A673 (cell line): ENCODE measurements around the gene C12orf57. TPM values are rescaled to one million over a fixed set of nuclear protein-coding genes. Genes with fewer than 3 reads are reported as not detected.

Experiments
- BruUV-seq: library from RNA; stranded (reverse); fragments of 400-500 nt; replicated peaks from 2 replicates; lab custom pipeline; 2021; lab: Mats Ljungman, UMichigan
- CTCF ChIA-PET: fragments of 300-600 bp; sonication (Branson Sonifier 250); formaldehyde crosslinking; loops from one replicate; lab custom pipeline; 2022; ENCODE audit warnings: antibody characterized with exemption; lab: Charles Lee
- POLR2A ChIA-PET: fragments of 300-600 bp; sonication (Branson Sonifier 250); formaldehyde crosslinking; loops from one replicate; lab custom pipeline; 2022; ENCODE audit warnings: antibody characterized with exemption; ENCODE audit not compliant: low non-redundant PET; lab: Charles Lee
- DNase-seq: peaks from one replicate; pipeline ENCODE4 v3.0.0-alpha.2; 2015; ENCODE audit warnings: low spot score
- H3K27ac ChIP-seq: fragments of 200-600 bp; sonication (generic); 2 replicates; pipeline ENCODE4 v1.5.1; 2016; ENCODE audit warnings: mixed run types, low read depth, mild to moderate bottlenecking, mixed read lengths, antibody characterized with exemption, low read length; ENCODE audit not compliant: poor library complexity, severe bottlenecking
- H3K27me3 ChIP-seq: fragments of 200-600 bp; sonication (generic); replicated peaks from 2 replicates; pipeline ENCODE4 v1.6.1; 2017; ENCODE audit warnings: mixed run types, low read depth, mild to moderate bottlenecking, mixed read lengths, antibody characterized with exemption, low read length; ENCODE audit not compliant: insufficient read depth, poor library complexity
- H3K36me3 ChIP-seq: fragments of 200-600 bp; sonication (generic); 2 replicates; pipeline ENCODE4 v1.6.1; 2016; ENCODE audit warnings: mixed run types, mild to moderate bottlenecking, mixed read lengths, antibody characterized with exemption, low read length; ENCODE audit not compliant: insufficient read depth, poor library complexity, severe bottlenecking
- H3K4me1 ChIP-seq: fragments of 200-600 bp; sonication (generic); 2 replicates; pipeline ENCODE4 v1.6.1; 2017; ENCODE audit warnings: mixed run types, mild to moderate bottlenecking, mixed read lengths, antibody characterized with exemption, low read length; ENCODE audit not compliant: insufficient read depth, poor library complexity, severe bottlenecking
- H3K4me3 ChIP-seq: fragments of 200-600 bp; sonication (generic); 2 replicates; pipeline ENCODE4 v1.5.1; 2016; ENCODE audit warnings: low read depth, mixed run types, mild to moderate bottlenecking, mixed read lengths, low read length; ENCODE audit not compliant: poor library complexity, severe bottlenecking
- H3K9me3 ChIP-seq: fragments of 200-600 bp; sonication (generic); 2 replicates; pipeline ENCODE4 v1.6.1; 2016; ENCODE audit warnings: mixed run types, low read depth, mild to moderate bottlenecking, mixed read lengths, antibody characterized with exemption, low read length; ENCODE audit not compliant: poor library complexity, severe bottlenecking
- EZH2 ChIP-seq: fragments of 200-600 bp; sonication (generic); IDR thresholded peaks from 2 replicates; pipeline ENCODE4 v1.6.1; 2017; ENCODE audit warnings: borderline replicate concordance, low read depth, mild to moderate bottlenecking, mixed read lengths, antibody characterized with exemption, low read length; ENCODE audit not compliant: poor library complexity, severe bottlenecking
- intact Hi-C: fragments of 100-400 bp; cut with micrococcal nuclease; formaldehyde crosslinking; loops from one replicate; pipeline ENCODE4 v1.10.0; 2022; ENCODE audit not compliant: unreplicated experiment
- microRNA-seq: library from miRNA; unstranded; fragments of <30 nt; microRNA quantifications from one replicate; pipeline ENCODE4 v1.2.0, GENCODE V29; 2021
- total RNA-seq: library from RNA; stranded (reverse); gene quantifications from 2 replicates; pipeline ENCODE4 v1.2.3, GENCODE V29; 2021
- TF ChIP-seq, protein P1 (sequence below): fragments of 300-800, 200-600 bp; sonication (generic); conservative IDR thresholded peaks from 2 replicates; pipeline ENCODE4 v1.5.1; 2017; ENCODE audit warnings: low read depth, mild to moderate bottlenecking, antibody characterized with exemption, low read length, moderate library complexity, mixed read lengths

C12orf57 gene
- total RNA-seq, 1 experiment from 2014 or later = 260 TPM

DNA sequence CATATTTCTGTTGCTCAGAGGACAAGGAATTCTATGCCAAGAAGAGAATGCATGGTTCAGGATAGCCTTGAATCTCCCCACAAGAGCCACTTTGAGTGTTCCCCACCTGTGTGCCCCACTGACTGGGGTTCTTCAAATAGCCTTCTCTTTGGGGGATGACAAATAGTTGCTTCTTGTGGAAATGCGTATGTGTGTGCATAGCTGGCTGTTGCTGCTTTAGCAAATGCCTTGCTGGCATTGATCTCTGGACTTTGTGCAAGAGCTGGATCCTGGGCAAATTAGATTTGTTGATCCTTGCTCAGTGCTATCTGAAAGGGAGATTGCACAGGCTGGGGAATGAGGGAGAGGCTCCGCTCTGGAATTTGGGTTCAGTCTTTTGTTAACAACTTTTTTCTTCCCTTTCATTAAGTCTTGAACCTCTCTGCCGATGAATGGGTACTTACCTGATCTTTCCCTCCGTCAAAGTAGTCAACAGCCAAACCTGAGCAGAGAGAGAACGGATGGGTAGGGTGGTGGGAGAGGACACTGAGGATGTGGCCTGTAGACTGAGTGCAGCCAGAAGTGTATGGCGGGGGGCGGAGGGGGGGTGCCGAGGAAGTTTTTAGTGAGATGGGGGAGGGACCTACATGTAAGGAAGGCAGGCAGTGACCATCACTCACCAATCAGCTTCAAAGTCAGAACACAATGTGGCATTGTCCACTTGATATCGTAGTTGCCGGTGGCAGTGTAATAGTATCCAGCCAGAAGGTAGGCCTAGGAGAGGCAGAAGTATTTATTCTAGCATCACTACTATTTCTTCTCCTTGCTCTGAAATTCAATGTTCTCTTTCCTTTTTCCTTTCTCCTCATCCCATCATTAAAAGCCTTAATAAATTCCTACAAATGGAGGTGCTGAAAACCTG is 37.6 kb downstream of the C12orf57 start:
- H3K9me3 ChIP-seq = no peaks in the 10 kb centered on the region
- peaks cover 64% of the 10 kb centered on the region for H3K36me3 ChIP-seq
- H3K27me3 ChIP-seq = no peaks in the 10 kb centered on the region
- intact Hi-C loops = no loop called here
- H3K27ac ChIP-seq = no peak overlapping the region
- ChIA-PET CTCF (no interaction called here), POLR2A (no interaction called here)
- TF ChIP-seq, protein P1, sequence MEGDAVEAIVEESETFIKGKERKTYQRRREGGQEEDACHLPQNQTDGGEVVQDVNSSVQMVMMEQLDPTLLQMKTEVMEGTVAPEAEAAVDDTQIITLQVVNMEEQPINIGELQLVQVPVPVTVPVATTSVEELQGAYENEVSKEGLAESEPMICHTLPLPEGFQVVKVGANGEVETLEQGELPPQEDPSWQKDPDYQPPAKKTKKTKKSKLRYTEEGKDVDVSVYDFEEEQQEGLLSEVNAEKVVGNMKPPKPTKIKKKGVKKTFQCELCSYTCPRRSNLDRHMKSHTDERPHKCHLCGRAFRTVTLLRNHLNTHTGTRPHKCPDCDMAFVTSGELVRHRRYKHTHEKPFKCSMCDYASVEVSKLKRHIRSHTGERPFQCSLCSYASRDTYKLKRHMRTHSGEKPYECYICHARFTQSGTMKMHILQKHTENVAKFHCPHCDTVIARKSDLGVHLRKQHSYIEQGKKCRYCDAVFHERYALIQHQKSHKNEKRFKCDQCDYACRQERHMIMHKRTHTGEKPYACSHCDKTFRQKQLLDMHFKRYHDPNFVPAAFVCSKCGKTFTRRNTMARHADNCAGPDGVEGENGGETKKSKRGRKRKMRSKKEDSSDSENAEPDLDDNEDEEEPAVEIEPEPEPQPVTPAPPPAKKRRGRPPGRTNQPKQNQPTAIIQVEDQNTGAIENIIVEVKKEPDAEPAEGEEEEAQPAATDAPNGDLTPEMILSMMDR = no peak
- TF ChIP-seq EZH2 = no peak
- H3K4me3 ChIP-seq = no peak overlapping the region
- H3K4me1 ChIP-seq = no peaks in the 10 kb centered on the region
- DNase-seq = no peak
- BruUV-seq = no TSS peak

DNA sequence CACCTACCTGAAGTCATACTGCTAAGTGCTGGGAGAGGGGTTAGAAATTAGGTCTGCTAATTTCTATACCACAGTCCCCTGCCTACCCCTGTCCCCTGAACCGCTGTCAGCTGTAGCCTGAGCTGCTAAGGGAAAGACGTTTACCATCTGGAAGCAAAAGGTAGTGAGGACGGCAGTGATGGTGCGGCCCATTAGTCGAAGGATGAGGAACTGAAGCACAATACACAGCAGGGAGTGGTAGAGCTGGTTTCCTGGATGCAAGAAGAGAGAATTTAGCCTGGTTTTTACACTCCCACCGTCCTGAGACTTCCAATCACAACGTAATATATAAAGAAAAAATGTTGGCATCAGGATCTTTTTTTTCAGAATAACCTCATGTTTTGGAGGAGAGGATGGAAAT is 38.7 kb downstream of the C12orf57 start:
- POLR2A ChIA-PET = no interaction called here
- H3K4me3 ChIP-seq = no peak overlapping the region
- DNase-seq = no peak
- no peak overlapping the region for H3K27ac ChIP-seq
- intact Hi-C loops = no loop called here
- TF ChIP-seq EZH2 = no peak
- TF ChIP-seq, protein P1 = no peak
- no peaks in the 10 kb centered on the region for H3K4me1 ChIP-seq
- CTCF ChIA-PET = no interaction called here
- H3K27me3 ChIP-seq = no peaks in the 10 kb centered on the region
- BruUV-seq = no TSS peak
- no peaks in the 10 kb centered on the region for H3K9me3 ChIP-seq
- peaks cover 52% of the 10 kb centered on the region for H3K36me3 ChIP-seq

DNA sequence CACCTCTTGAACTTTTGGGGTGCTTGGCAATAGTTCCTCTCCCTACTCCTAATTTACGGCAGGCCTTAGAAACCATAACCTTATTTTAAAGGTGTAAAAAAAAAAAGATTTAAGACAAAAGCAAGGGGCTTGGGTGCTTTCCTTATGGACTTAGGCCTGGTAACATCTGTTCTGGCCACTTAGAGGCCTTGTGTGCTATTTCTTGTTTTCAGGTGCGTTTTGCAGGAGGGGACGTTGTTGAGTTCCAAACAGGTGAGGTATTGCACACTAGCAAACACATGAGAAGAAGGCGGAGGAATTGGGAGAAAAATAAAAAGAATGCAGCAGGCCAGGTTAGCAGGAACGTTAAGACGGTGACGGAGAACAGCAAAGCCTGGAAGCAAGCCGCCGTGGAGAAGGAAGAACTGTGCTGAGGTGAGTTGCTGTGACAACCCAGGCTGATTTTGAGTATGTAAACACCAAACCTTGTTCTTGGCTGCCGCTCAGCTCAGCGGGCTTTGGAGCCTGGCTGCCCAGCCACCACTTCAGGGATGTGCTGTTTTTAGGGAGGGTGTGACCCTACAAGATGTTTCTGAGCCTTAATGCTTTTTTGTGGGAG is 44.2 kb downstream of the C12orf57 start:
- TF ChIP-seq, protein P1 = no peak
- no peak for TF ChIP-seq EZH2
- no peak overlapping the region for H3K27ac ChIP-seq
- H3K36me3 ChIP-seq = peaks cover 16% of the 10 kb centered on the region
- H3K27me3 ChIP-seq = no peaks in the 10 kb centered on the region
- H3K4me1 ChIP-seq = no peaks in the 10 kb centered on the region
- CTCF ChIA-PET = no interaction called here
- no TSS peak for BruUV-seq
- no peaks in the 10 kb centered on the region for H3K9me3 ChIP-seq
- intact Hi-C loops = no loop called here
- POLR2A ChIA-PET = no interaction called here
- no peak for DNase-seq
- H3K4me3 ChIP-seq = no peak overlapping the region

Small RNA genes lying within 50 kb of the gene (microRNA-seq; reads per million reads assigned to microRNA genes)
- gene MIR141 = 132 reads per million, percentile 67 among the genes with 10 or more reads in this experiment
- 2,245 reads per million, percentile 88 among the genes with 10 or more reads in this experiment for gene MIR200C

Other genes starting within 250 kb of the C12orf57 start
- 0.80 and 1.7 TPM in 2 replicates for gene PIANP, start 243.2 kb upstream of the C12orf57 start, total RNA-seq
- gene COPS7A, start 220.0 kb upstream of the C12orf57 start, total RNA-seq = 67.2 and 67.7 TPM in 2 replicates
- 242 and 254 TPM in 2 replicates for gene MLF2, start 190.9 kb upstream of the C12orf57 start, total RNA-seq
- 600 and 620 TPM in 2 replicates for gene PTMS, start 177.7 kb upstream of the C12orf57 start, total RNA-seq
- 4.1 and 5.5 TPM in 2 replicates for gene LAG3, start 171.5 kb upstream of the C12orf57 start, total RNA-seq
- gene CD4, start 154.5 kb upstream of the C12orf57 start, total RNA-seq = not detected in 2 replicates
- gene GPR162, start 122.2 kb upstream of the C12orf57 start, total RNA-seq = 18.3 and 23.2 TPM in 2 replicates
- gene P3H3, start 115.6 kb upstream of the C12orf57 start, total RNA-seq = 45.3 and 45.6 TPM in 2 replicates
- 20.7 and 21.8 TPM in 2 replicates for gene GNB3, start 103.1 kb upstream of the C12orf57 start, total RNA-seq
- 98.0 and 107 TPM in 2 replicates for gene CDCA3, start 92.7 kb upstream of the C12orf57 start, total RNA-seq
- 209 and 224 TPM in 2 replicates for gene USP5, start 91.9 kb upstream of the C12orf57 start, total RNA-seq
- gene TPI1, start 76.5 kb upstream of the C12orf57 start, total RNA-seq = 1,240 and 1,277 TPM in 2 replicates
- gene SPSB2, start 70.7 kb upstream of the C12orf57 start, total RNA-seq = 8.1 and 10.8 TPM in 2 replicates
- gene LRRC23, start 39.2 kb upstream of the C12orf57 start, total RNA-seq = 7.7 and 13.6 TPM in 2 replicates
- 138 and 155 TPM in 2 replicates for gene ENO2, start 29.4 kb upstream of the C12orf57 start, total RNA-seq
- gene ATN1, start 16.1 kb upstream of the C12orf57 start, total RNA-seq = 139 and 144 TPM in 2 replicates
- gene RNU7-1, start 206 bp upstream of the C12orf57 start, total RNA-seq = not detected in 2 replicates
- gene PTPN6, start 7.3 kb downstream of the C12orf57 start, total RNA-seq = 2.3 and 3.3 TPM in 2 replicates
- gene PHB2, start 26.6 kb downstream of the C12orf57 start, total RNA-seq = 340 and 351 TPM in 2 replicates
- 83.0 and 92.3 TPM in 2 replicates for gene EMG1, start 26.9 kb downstream of the C12orf57 start, total RNA-seq
- gene LPCAT3, start 74.5 kb downstream of the C12orf57 start, total RNA-seq = 56.6 and 60.2 TPM in 2 replicates
- gene C1S, start 116.7 kb downstream of the C12orf57 start, total RNA-seq = 1.9 and 3.1 TPM in 2 replicates
- gene C1R, start 148.4 kb downstream of the C12orf57 start, total RNA-seq = 10.9 and 15.0 TPM in 2 replicates
- gene C1RL, start 165.2 kb downstream of the C12orf57 start, total RNA-seq = 2.4 and 4.0 TPM in 2 replicates
- gene RBP5, start 184.9 kb downstream of the C12orf57 start, total RNA-seq = not detected in 2 replicates
- 10.7 and 12.1 TPM in 2 replicates for gene CLSTN3, start 186.3 kb downstream of the C12orf57 start, total RNA-seq
- 36.9 and 42.7 TPM in 2 replicates for gene PEX5, start 245.7 kb downstream of the C12orf57 start, total RNA-seq